ENCODE results near the gene IP6K3. TPM values are rescaled to one million over a fixed set of nuclear protein-coding genes. Genes with fewer than 3 reads are reported as not detected.

Gene IP6K3
- total RNA-seq, 5 donors from 2014 or later (not counting 1 experiment from before 2014, with no cell fraction given) = not detected

DNA sequence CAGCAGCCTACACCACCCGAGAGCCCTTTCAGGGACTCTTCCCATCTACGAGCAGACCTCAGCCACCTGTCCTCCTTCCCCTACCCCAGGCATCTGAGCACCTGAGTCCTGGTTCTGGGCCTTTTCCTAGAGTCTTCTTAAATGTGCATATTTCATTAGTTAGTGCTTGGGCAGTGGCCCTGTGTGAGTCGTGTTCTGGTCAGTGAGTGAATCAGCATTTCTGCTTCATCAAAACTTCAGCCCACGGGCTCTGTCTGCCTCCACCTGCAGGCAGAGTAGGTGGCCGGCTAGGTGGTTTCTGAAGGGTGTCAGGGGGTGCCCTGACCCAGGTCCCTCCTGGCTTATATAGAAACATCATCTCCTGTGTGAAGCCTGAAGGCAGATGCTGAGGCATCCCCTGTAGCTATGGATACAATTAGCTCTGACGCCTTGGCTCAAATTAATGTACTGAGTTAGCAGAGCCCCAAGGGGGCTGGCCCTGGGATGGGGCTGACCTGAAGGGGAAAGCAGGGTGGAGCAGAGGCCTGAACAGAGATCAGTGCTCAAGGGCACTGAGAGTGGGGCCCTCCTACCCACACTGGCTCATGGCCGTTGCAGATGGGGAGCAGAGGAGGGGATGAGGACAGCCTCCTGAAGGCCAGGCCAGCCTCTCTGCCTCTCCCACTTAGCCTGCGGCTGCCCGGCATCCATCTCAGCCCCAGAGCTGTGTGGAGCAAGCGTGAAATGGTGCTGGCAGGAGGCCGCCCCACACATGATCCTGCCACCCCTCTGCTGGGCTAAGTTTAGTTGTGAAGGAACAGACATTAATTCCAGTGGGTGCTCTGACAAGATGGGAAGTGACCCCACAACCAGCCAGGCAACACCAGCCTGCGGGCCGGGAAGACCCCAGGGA lies 13.6 kb downstream of the IP6K3 start:
- no peak for ATAC-seq (replicated peaks in 1 of 4)
- CTCF ChIA-PET = no interaction called here

DNA sequence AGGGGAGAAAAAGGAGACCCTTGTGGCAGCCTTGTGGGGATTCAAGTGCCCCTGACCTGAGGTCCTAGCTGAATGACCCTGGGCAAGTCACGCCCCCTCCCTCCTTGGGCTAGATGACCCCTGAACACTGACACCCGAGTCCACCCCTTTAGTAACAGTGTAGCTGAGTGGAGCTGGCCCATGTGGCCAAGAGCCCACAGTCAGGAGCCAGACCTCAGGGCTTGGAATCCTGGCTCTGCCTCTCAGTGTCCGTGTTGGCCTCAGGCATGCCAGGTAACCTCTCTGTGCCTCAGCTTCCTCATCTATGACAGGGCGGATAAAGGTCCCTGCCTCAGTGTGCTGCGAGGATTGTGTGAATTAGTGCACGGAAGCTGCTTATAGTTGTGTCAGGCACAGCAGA lies 14.3 kb downstream of the IP6K3 start:
- peaks cover 0 to 23% of the 10 kb centered on the region in 2 experiments for H3K27me3 ChIP-seq (replicated peaks in 1 of 2; ENCODE audit: control insufficient read depth in 2 of 2, extremely low read depth in 1 of 2, insufficient read depth in 2 of 2, low read length in 1 of 2)
- H3K9me3 Mint-ChIP-seq = no peaks in the 10 kb centered on the region
- no peak overlapping the region for H3K4me3 Mint-ChIP-seq
- no peak overlapping the region for H3K27ac ChIP-seq (ENCODE audit: low read length)
- no peaks in the 10 kb centered on the region for H3K9me3 ChIP-seq
- CTCF ChIA-PET = no interaction called here
- H3K4me3 ChIP-seq (ENCODE audit: control insufficient read depth in 1 of 2, extremely low read depth in 1 of 2, low read length in 1 of 2) = no peak overlapping the region
- H3K27me3 Mint-ChIP-seq = no peaks in the 10 kb centered on the region
- POLR2A ChIA-PET = no interaction called here
- WGBS (ENCODE audit: insufficient coverage) = 77% methylated on average over 6 of the region's 6 CpGs
- H3K4me1 Mint-ChIP-seq = peaks cover 0 to 6% (median 0%) of the 10 kb centered on the region in 3 donors
- H3K36me3 Mint-ChIP-seq = no peaks in the 10 kb centered on the region
- H3K4me1 ChIP-seq (ENCODE audit: control insufficient read depth in 1 of 2, extremely low read depth in 1 of 2, insufficient read depth in 2 of 2, low read length in 2 of 2) = no peaks in the 10 kb centered on the region
- DNase-seq = no peak
- no peaks in the 10 kb centered on the region for H3K36me3 ChIP-seq (ENCODE audit: control insufficient read depth in 2 of 2, extremely low read depth in 1 of 2, insufficient read depth in 1 of 2, low read length in 1 of 2)
- no peak for ATAC-seq (replicated peaks in 1 of 4)
- H3K27ac Mint-ChIP-seq = no peak overlapping the region

More for the DNA sequence above, 13.6 kb downstream of the IP6K3 start:
- Mint-ChIP-seq H3K9me3 (no peaks in the 10 kb centered on the region), H3K36me3 (no peaks in the 10 kb centered on the region), H3K27ac (no peak overlapping the region), H3K27me3 (no peaks in the 10 kb centered on the region), H3K4me3 (no peak overlapping the region), H3K4me1 (peaks cover 0 to 6% (median 0%) of the 10 kb centered on the region in 3 donors)
- H3K4me1 ChIP-seq (ENCODE audit: control insufficient read depth in 1 of 2, extremely low read depth in 1 of 2, insufficient read depth in 2 of 2, low read length in 2 of 2) = no peaks in the 10 kb centered on the region
- no peak overlapping the region for H3K4me3 ChIP-seq (ENCODE audit: control insufficient read depth in 1 of 2, extremely low read depth in 1 of 2, low read length in 1 of 2)
- no peak overlapping the region for H3K27ac ChIP-seq (ENCODE audit: low read length)
- POLR2A ChIA-PET = no interaction called here
- peaks cover 0 to 23% of the 10 kb centered on the region in 2 experiments for H3K27me3 ChIP-seq (replicated peaks in 1 of 2; ENCODE audit: control insufficient read depth in 2 of 2, extremely low read depth in 1 of 2, insufficient read depth in 2 of 2, low read length in 1 of 2)
- no peaks in the 10 kb centered on the region for H3K36me3 ChIP-seq (ENCODE audit: control insufficient read depth in 2 of 2, extremely low read depth in 1 of 2, insufficient read depth in 1 of 2, low read length in 1 of 2)
- WGBS (ENCODE audit: insufficient coverage) = 88% methylated on average over 5 of the region's 13 CpGs
- DNase-seq = no peak
- H3K9me3 ChIP-seq = no peaks in the 10 kb centered on the region

DNA sequence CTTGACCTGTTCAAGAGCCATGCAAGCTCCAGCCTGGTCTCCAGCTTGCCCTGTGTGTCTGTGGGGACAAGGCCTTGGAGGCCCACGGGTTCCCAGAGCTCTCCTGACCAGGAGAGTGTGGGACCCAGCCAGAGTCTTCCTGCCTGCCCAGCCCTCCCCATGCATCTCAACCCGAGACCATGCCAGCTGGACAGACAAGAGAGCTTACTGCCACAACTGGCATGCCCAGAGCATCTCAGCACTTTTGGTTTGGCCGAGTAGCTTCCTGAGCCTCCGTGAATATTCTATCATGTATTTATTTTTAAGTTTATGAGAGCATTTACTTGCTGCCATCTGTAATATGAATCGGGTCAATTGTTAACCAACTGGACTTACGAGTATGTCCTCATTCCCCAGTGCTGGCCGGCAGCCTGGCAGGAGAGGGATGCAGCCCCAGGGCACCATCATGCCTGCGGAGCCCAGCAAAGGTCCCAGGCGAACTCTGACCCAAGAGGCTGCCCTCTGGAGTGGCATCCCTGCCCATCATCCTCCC lies 14.9 kb downstream of the IP6K3 start:
- ChIA-PET CTCF (no interaction called here), POLR2A (no interaction called here)
- no peaks in the 10 kb centered on the region for H3K36me3 Mint-ChIP-seq

DNA sequence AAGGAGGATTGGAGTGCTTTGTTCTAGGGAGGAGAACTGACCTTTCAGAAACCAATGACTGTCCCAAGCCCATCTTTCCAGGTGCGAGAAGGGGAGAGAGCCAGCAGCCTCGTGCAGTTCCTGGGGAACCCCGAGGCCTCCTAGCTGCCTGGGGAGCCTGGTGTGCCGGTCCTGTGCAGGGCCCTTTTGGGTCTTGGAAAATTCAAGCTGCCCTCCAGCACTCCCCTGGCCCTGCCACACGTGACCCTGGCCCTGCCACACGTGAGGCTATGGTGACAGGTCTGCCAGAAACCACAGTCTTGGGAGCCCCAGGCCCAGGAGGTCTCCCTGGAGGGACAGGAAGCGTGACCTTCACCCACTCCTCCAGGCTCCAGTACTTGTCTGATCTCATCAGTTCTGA lies 15.7 kb downstream of the IP6K3 start:
- no peak overlapping the region for H3K27ac Mint-ChIP-seq
- no peaks in the 10 kb centered on the region for H3K36me3 Mint-ChIP-seq
- Histone ChIP-seq H3K4me1 (ENCODE audit: control insufficient read depth in 1 of 2, extremely low read depth in 1 of 2, insufficient read depth in 2 of 2, low read length in 2 of 2) (no peaks in the 10 kb centered on the region), H3K4me3 (ENCODE audit: control insufficient read depth in 1 of 2, extremely low read depth in 1 of 2, low read length in 1 of 2) (no peak overlapping the region), H3K36me3 (ENCODE audit: control insufficient read depth in 2 of 2, extremely low read depth in 1 of 2, insufficient read depth in 1 of 2, low read length in 1 of 2) (no peaks in the 10 kb centered on the region), H3K27ac (ENCODE audit: low read length) (no peak overlapping the region), H3K27me3 (replicated peaks in 1 of 2; ENCODE audit: control insufficient read depth in 2 of 2, extremely low read depth in 1 of 2, insufficient read depth in 2 of 2, low read length in 1 of 2) (peaks cover 0 to 35% of the 10 kb centered on the region in 2 experiments), H3K9me3 (no peaks in the 10 kb centered on the region)
- WGBS (ENCODE audit: insufficient coverage) = 61% methylated on average over 6 of the region's 7 CpGs
- H3K9me3 Mint-ChIP-seq = no peaks in the 10 kb centered on the region
- H3K27me3 Mint-ChIP-seq = peaks cover 0 to 2% of the 10 kb centered on the region in 2 donors
- ChIA-PET POLR2A (no interaction called here), CTCF (no interaction called here)
- H3K4me3 Mint-ChIP-seq = no peak overlapping the region
- no peak for DNase-seq
- ATAC-seq (replicated peaks in 1 of 4) = no peak
- peaks cover 0 to 6% (median 0%) of the 10 kb centered on the region in 3 donors for H3K4me1 Mint-ChIP-seq

More for the DNA sequence above, 14.9 kb downstream of the IP6K3 start:
- Histone ChIP-seq H3K4me3 (ENCODE audit: control insufficient read depth in 1 of 2, extremely low read depth in 1 of 2, low read length in 1 of 2) (no peak overlapping the region), H3K27ac (ENCODE audit: low read length) (no peak overlapping the region), H3K9me3 (no peaks in the 10 kb centered on the region), H3K4me1 (ENCODE audit: control insufficient read depth in 1 of 2, extremely low read depth in 1 of 2, insufficient read depth in 2 of 2, low read length in 2 of 2) (no peaks in the 10 kb centered on the region), H3K27me3 (replicated peaks in 1 of 2; ENCODE audit: control insufficient read depth in 2 of 2, extremely low read depth in 1 of 2, insufficient read depth in 2 of 2, low read length in 1 of 2) (peaks cover 0 to 27% of the 10 kb centered on the region in 2 experiments), H3K36me3 (ENCODE audit: control insufficient read depth in 2 of 2, extremely low read depth in 1 of 2, insufficient read depth in 1 of 2, low read length in 1 of 2) (no peaks in the 10 kb centered on the region)
- ATAC-seq (replicated peaks in 1 of 4) (no peak), DNase-seq (no peak)
- H3K27me3 Mint-ChIP-seq = no peaks in the 10 kb centered on the region
- H3K9me3 Mint-ChIP-seq = no peaks in the 10 kb centered on the region
- no peak overlapping the region for H3K4me3 Mint-ChIP-seq
- WGBS (ENCODE audit: insufficient coverage) = 86% methylated on average over 6 of the region's 9 CpGs
- H3K4me1 Mint-ChIP-seq = peaks cover 0 to 6% (median 0%) of the 10 kb centered on the region in 3 donors
- no peak overlapping the region for H3K27ac Mint-ChIP-seq

DNA sequence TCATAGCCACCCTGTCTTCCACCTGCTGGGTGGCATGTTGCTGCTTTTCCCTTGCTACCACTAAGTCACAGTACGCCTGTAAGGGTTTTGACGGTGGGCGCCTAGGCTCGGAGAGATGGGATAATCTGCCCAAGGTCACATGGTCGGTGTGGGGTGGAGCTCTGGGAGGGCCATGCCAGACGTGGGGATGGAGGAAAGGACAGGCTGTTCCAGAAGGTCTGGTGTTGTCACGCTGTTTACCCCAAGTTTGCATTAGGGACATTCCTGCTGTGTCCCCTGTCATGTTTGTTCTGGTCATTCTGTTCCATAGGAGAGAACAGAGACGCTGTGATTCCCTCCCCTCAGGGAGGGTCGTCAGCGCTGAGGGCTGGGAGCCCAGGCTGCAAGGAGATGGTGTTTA lies 16.1 kb downstream of the IP6K3 start:
- Histone ChIP-seq H3K27me3 (replicated peaks in 1 of 2; ENCODE audit: control insufficient read depth in 2 of 2, extremely low read depth in 1 of 2, insufficient read depth in 2 of 2, low read length in 1 of 2) (peaks cover 0 to 35% of the 10 kb centered on the region in 2 experiments), H3K4me1 (ENCODE audit: control insufficient read depth in 1 of 2, extremely low read depth in 1 of 2, insufficient read depth in 2 of 2, low read length in 2 of 2) (no peaks in the 10 kb centered on the region), H3K36me3 (ENCODE audit: control insufficient read depth in 2 of 2, extremely low read depth in 1 of 2, insufficient read depth in 1 of 2, low read length in 1 of 2) (no peaks in the 10 kb centered on the region), H3K27ac (ENCODE audit: low read length) (no peak overlapping the region), H3K4me3 (ENCODE audit: control insufficient read depth in 1 of 2, extremely low read depth in 1 of 2, low read length in 1 of 2) (no peak overlapping the region), H3K9me3 (no peaks in the 10 kb centered on the region)
- ATAC-seq (replicated peaks in 1 of 4) = no peak
- no peak overlapping the region for H3K4me3 Mint-ChIP-seq
- H3K36me3 Mint-ChIP-seq = no peaks in the 10 kb centered on the region
- DNase-seq = no peak
- H3K27ac Mint-ChIP-seq = no peak overlapping the region
- CTCF ChIA-PET = interaction anchor here in 1 of 2 donors (0.6 kb wide), 1 partner anchor 141 kb away, joined by 3 read pairs; no protein-coding TSS in a partner anchor
- WGBS (ENCODE audit: insufficient coverage) = 76% methylated on average over 7 of the region's 10 CpGs
- H3K27me3 Mint-ChIP-seq = peaks cover 0 to 2% of the 10 kb centered on the region in 2 donors
- peaks cover 0 to 6% (median under 1%) of the 10 kb centered on the region in 3 donors for H3K4me1 Mint-ChIP-seq
- POLR2A ChIA-PET = no interaction called here
- H3K9me3 Mint-ChIP-seq = no peaks in the 10 kb centered on the region

DNA sequence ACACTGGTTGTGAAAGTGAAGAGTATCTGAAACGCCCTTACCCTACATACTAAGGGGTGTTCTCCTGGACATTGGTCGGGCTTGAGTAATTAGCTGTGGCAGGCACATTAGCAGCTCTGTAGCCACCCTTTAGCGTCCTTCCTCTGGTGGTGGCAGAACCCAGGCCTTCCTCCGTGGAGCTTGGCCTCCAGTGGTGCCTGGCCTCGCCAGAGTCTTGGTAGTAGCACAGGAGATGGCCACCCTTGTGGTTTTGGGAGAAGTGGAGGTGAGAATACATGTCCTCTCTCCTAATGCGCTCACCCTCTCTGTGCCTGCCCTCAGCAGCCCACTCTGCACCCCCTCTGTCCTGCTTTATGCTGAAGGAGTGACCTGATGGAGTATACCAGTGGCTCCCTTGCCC lies 17.6 kb downstream of the IP6K3 start:
- H3K4me3 ChIP-seq (ENCODE audit: control insufficient read depth in 1 of 2, extremely low read depth in 1 of 2, low read length in 1 of 2) = no peak overlapping the region
- no peak overlapping the region for H3K27ac Mint-ChIP-seq
- no peaks in the 10 kb centered on the region for H3K9me3 Mint-ChIP-seq
- ATAC-seq (replicated peaks in 1 of 4) (no peak), DNase-seq (no peak)
- H3K27me3 Mint-ChIP-seq = peaks cover 0 to 5% of the 10 kb centered on the region in 2 donors
- peaks cover 0 to 36% of the 10 kb centered on the region in 2 experiments for H3K27me3 ChIP-seq (replicated peaks in 1 of 2; ENCODE audit: control insufficient read depth in 2 of 2, extremely low read depth in 1 of 2, insufficient read depth in 2 of 2, low read length in 1 of 2)
- CTCF ChIA-PET = no interaction called here
- 50% methylated on average over 1 of the region's 6 CpGs for WGBS (ENCODE audit: insufficient coverage)
- H3K36me3 ChIP-seq (ENCODE audit: control insufficient read depth in 2 of 2, extremely low read depth in 1 of 2, insufficient read depth in 1 of 2, low read length in 1 of 2) = no peaks in the 10 kb centered on the region
- peaks cover 4 to 8% of the 10 kb centered on the region in 2 experiments for H3K4me1 ChIP-seq (ENCODE audit: control insufficient read depth in 1 of 2, extremely low read depth in 1 of 2, insufficient read depth in 2 of 2, low read length in 2 of 2)
- POLR2A ChIA-PET = no interaction called here
- H3K36me3 Mint-ChIP-seq = no peaks in the 10 kb centered on the region
- H3K9me3 ChIP-seq = no peaks in the 10 kb centered on the region
- H3K4me1 Mint-ChIP-seq = peaks cover 11 to 19% (median 12%) of the 10 kb centered on the region in 3 donors
- no peak overlapping the region for H3K4me3 Mint-ChIP-seq
- no peak overlapping the region for H3K27ac ChIP-seq (ENCODE audit: low read length)
